Mesenchymal stem cell (in vitro differentiated cells and primary cell): Measurements from ENCODE around the gene CACNA1C.

Experiments
- DNase-seq: peaks from one replicate; pipeline ENCODE4 v3.0.0-alpha.2; 2013
- H2AFZ ChIP-seq: one replicate; pipeline ENCODE4 v1.6.1; 2013; ENCODE audit warnings: low read depth, mild to moderate bottlenecking, control low read depth, inconsistent platforms, low read length, moderate library complexity
- H2AK5ac ChIP-seq: 2 replicates; pipeline ENCODE4 v1.6.1; 2013; ENCODE audit warnings: low read length, moderate library complexity, mild to moderate bottlenecking, inconsistent platforms; ENCODE audit not compliant: severe bottlenecking
- H2BK120ac ChIP-seq: one replicate; pipeline ENCODE4 v1.6.1; 2013; ENCODE audit warnings: low read depth, mild to moderate bottlenecking, inconsistent platforms, low read length, moderate library complexity
- H2BK12ac ChIP-seq, 2 experiments: one replicate each; pipeline ENCODE4 v1.6.1; 2013; ENCODE audit warnings: inconsistent platforms in 2 of 2, low read length in 2 of 2, mild to moderate bottlenecking in 2 of 2, moderate library complexity in 2 of 2, control low read depth in 1 of 2
- H2BK15ac ChIP-seq: one replicate; pipeline ENCODE4 v1.6.1; 2013; ENCODE audit warnings: mild to moderate bottlenecking, low read depth, inconsistent platforms; ENCODE audit not compliant: poor library complexity, severe bottlenecking
- H2BK5ac ChIP-seq: 2 replicates; pipeline ENCODE4 v1.6.1; 2013; ENCODE audit warnings: low read depth, mild to moderate bottlenecking, low read length, control low read depth, inconsistent platforms; ENCODE audit not compliant: poor library complexity, severe bottlenecking
- H3K14ac ChIP-seq, 2 experiments: one replicate each; pipeline ENCODE4 v1.6.1; 2013; ENCODE audit warnings: inconsistent platforms in 2 of 2, low read length in 2 of 2, control low read depth in 1 of 2, mild to moderate bottlenecking in 1 of 2, moderate library complexity in 1 of 2
- H3K18ac ChIP-seq, 2 experiments: one replicate each; pipeline ENCODE4 v1.6.1; 2013; ENCODE audit warnings: inconsistent platforms in 2 of 2, low read length in 2 of 2, control low read depth in 1 of 2, low read depth in 1 of 2, mild to moderate bottlenecking in 1 of 2
- H3K23ac ChIP-seq, 2 experiments: one replicate each; pipeline ENCODE4 v1.6.1; 2013; ENCODE audit warnings: inconsistent platforms in 2 of 2, low read length in 2 of 2, mild to moderate bottlenecking in 2 of 2, moderate library complexity in 2 of 2, control low read depth in 1 of 2
- H3K27ac ChIP-seq: 2 replicates; pipeline ENCODE4 v1.5.1; 2013; ENCODE audit warnings: mild to moderate bottlenecking, moderate library complexity, low read length, control low read depth, inconsistent platforms; ENCODE audit not compliant: poor library complexity, severe bottlenecking
- H3K27me3 ChIP-seq, 2 experiments: 2 replicates each; pipeline versions ENCODE4 v1.6.1 to v1.7.0; 2013; ENCODE audit warnings: low read length in 2 of 2, mild to moderate bottlenecking in 2 of 2, moderate library complexity in 2 of 2, control low read depth in 1 of 2, inconsistent platforms in 1 of 2; ENCODE audit not compliant: control insufficient read depth in 1 of 2, insufficient read depth in 1 of 2
- H3K36me3 ChIP-seq, 2 experiments: 2 replicates each; pipeline versions ENCODE4 v1.6.1 to v1.7.0; 2013; ENCODE audit warnings: low read length in 2 of 2, control low read depth in 1 of 2, inconsistent platforms in 1 of 2, low read depth in 1 of 2, mild to moderate bottlenecking in 1 of 2; ENCODE audit not compliant: insufficient read depth in 2 of 2, control insufficient read depth in 1 of 2
- H3K4ac ChIP-seq, 2 experiments: one replicate each; pipeline ENCODE4 v1.6.1; 2013; ENCODE audit warnings: inconsistent platforms in 2 of 2, low read length in 2 of 2, mild to moderate bottlenecking in 2 of 2, moderate library complexity in 2 of 2, control low read depth in 1 of 2, low read depth in 1 of 2
- H3K4me1 ChIP-seq: 2 replicates; pipeline ENCODE4 v1.6.1; 2013; ENCODE audit warnings: low read depth, low read length, control low read depth; ENCODE audit not compliant: control insufficient read depth, insufficient read depth
- H3K4me2 ChIP-seq: 2 replicates; pipeline ENCODE4 v1.6.1; 2013; ENCODE audit warnings: low read length, mild to moderate bottlenecking, inconsistent platforms; ENCODE audit not compliant: poor library complexity, severe bottlenecking
- H3K4me3 ChIP-seq, 2 experiments: 2 replicates each; pipeline versions ENCODE4 v1.5.1 to v1.7.0; 2013; ENCODE audit warnings: low read length in 2 of 2, mild to moderate bottlenecking in 2 of 2, control low read depth in 1 of 2, low read depth in 1 of 2; ENCODE audit not compliant: insufficient read depth in 1 of 2
- H3K79me1 ChIP-seq: replicated peaks from 2 replicates; pipeline ENCODE4 v1.6.1; 2013; ENCODE audit warnings: mild to moderate bottlenecking, control low read depth, low read length, inconsistent platforms; ENCODE audit not compliant: poor library complexity, severe bottlenecking
- H3K9ac ChIP-seq: 2 replicates; pipeline ENCODE4 v1.7.0; 2013; ENCODE audit warnings: mild to moderate bottlenecking, low read length, moderate library complexity
- H3K9me3 ChIP-seq: 2 replicates; pipeline ENCODE4 v1.7.0; 2013; ENCODE audit warnings: mild to moderate bottlenecking, low read length; ENCODE audit not compliant: control insufficient read depth
- H4K8ac ChIP-seq: one replicate; pipeline ENCODE4 v1.6.1; 2013; ENCODE audit warnings: inconsistent platforms, mild to moderate bottlenecking, low read length, moderate library complexity
- H4K91ac ChIP-seq: one replicate; pipeline ENCODE4 v1.6.1; 2013; ENCODE audit warnings: mild to moderate bottlenecking, low read length, inconsistent platforms
- WGBS: methylation state at CpG from one replicate; pipeline ENCODE4 v1.1.7; 2013; ENCODE audit warnings: mixed read lengths; 5-methylcytosine and 5-hydroxymethylcytosine counted together

Gene CACNA1C

GRCh38 chr12:2662524-2662923 is 609.7 kb downstream of the CACNA1C start:
- H2BK15ac ChIP-seq = no peak overlapping the region
- WGBS = no CpG with 5 or more reads among the region's 2 CpGs
- no peak overlapping the region for H3K27ac ChIP-seq

GRCh38 chr12:2664721-2665577 is 612.2 kb downstream of the CACNA1C start:
- H3K4ac ChIP-seq = no peak overlapping the region
- peaks cover 3 to 76% of the 10 kb centered on the region in 2 experiments for H3K36me3 ChIP-seq

More at GRCh38 chr12:2662524-2662923, 609.7 kb downstream of the CACNA1C start:
- H3K9me3 ChIP-seq = no peaks in the 10 kb centered on the region
- H3K4me3 ChIP-seq = no peak overlapping the region
- H3K9ac ChIP-seq = no peak overlapping the region
- H3K79me1 ChIP-seq = no peaks in the 10 kb centered on the region
- no peak overlapping the region for H2BK5ac ChIP-seq
- no peak for DNase-seq
- H3K36me3 ChIP-seq = peaks cover 3 to 72% of the 10 kb centered on the region in 2 experiments
- no peaks in the 10 kb centered on the region for H3K4me1 ChIP-seq
- H3K27me3 ChIP-seq = peaks cover 0 to 6% of the 10 kb centered on the region in 2 experiments
- H3K18ac ChIP-seq = no peak overlapping the region
- no peak overlapping the region for H2AFZ ChIP-seq
- H2BK12ac ChIP-seq = no peak overlapping the region
- no peak overlapping the region for H4K8ac ChIP-seq
- no peak overlapping the region for H3K4me2 ChIP-seq
- H3K4ac ChIP-seq = no peak overlapping the region
- H4K91ac ChIP-seq = no peak overlapping the region
- no peak overlapping the region for H2BK120ac ChIP-seq
- H3K23ac ChIP-seq = no peak overlapping the region
- no peak overlapping the region for H3K14ac ChIP-seq
- H2AK5ac ChIP-seq = no peak overlapping the region

GRCh38 chr12:2666411-2666810 is 613.6 kb downstream of the CACNA1C start:
- no peak overlapping the region for H4K91ac ChIP-seq
- H3K27me3 ChIP-seq = peaks cover 0 to 2% of the 10 kb centered on the region in 2 experiments
- no peak overlapping the region for H3K14ac ChIP-seq
- no peak overlapping the region for H2AK5ac ChIP-seq
- no peak overlapping the region for H3K9ac ChIP-seq
- no peak overlapping the region for H2BK5ac ChIP-seq
- H2BK120ac ChIP-seq = no peak overlapping the region
- H3K4me1 ChIP-seq = no peaks in the 10 kb centered on the region
- H3K4ac ChIP-seq = no peak overlapping the region
- no peak overlapping the region for H2AFZ ChIP-seq
- H3K4me3 ChIP-seq = no peak overlapping the region
- H3K27ac ChIP-seq = no peak overlapping the region
- no peaks in the 10 kb centered on the region for H3K79me1 ChIP-seq
- H3K36me3 ChIP-seq = peaks cover 3 to 79% of the 10 kb centered on the region in 2 experiments
- no peak overlapping the region for H3K18ac ChIP-seq
- WGBS = 95% methylated on average over 10 of the region's 11 CpGs
- peak overlapping the region in 1 of 2 experiments; percentile 32 for H3K23ac ChIP-seq
- H2BK12ac ChIP-seq = no peak overlapping the region
- no peak overlapping the region for H4K8ac ChIP-seq
- no peak overlapping the region for H2BK15ac ChIP-seq
- no peak overlapping the region for H3K4me2 ChIP-seq
- H3K9me3 ChIP-seq = no peaks in the 10 kb centered on the region
- DNase-seq = no peak

More at GRCh38 chr12:2664721-2665577, 612.2 kb downstream of the CACNA1C start:
- H2BK120ac ChIP-seq = no peak overlapping the region
- no peak overlapping the region for H3K9ac ChIP-seq
- no peak overlapping the region for H3K4me3 ChIP-seq
- WGBS = 84% methylated on average over 7 of the region's 7 CpGs
- peak overlapping the region in 1 of 2 experiments; percentile 9 for H3K18ac ChIP-seq
- H2BK12ac ChIP-seq = no peak overlapping the region
- no peaks in the 10 kb centered on the region for H3K79me1 ChIP-seq
- no peak overlapping the region for H2AFZ ChIP-seq
- H4K91ac ChIP-seq = no peak overlapping the region
- H2BK15ac ChIP-seq = no peak overlapping the region
- peaks cover 0 to 4% of the 10 kb centered on the region in 2 experiments for H3K27me3 ChIP-seq
- DNase-seq = no peak
- no peak overlapping the region for H2AK5ac ChIP-seq
- H3K27ac ChIP-seq = no peak overlapping the region
- H3K4me2 ChIP-seq = no peak overlapping the region
- H3K14ac ChIP-seq = peak overlapping the region in 1 of 2 experiments; percentile 39
- H4K8ac ChIP-seq = no peak overlapping the region
- H3K9me3 ChIP-seq = no peaks in the 10 kb centered on the region
- H2BK5ac ChIP-seq = no peak overlapping the region
- no peaks in the 10 kb centered on the region for H3K4me1 ChIP-seq
- no peak overlapping the region for H3K23ac ChIP-seq

- no peak overlapping the region for H2AFZ ChIP-seq
- no peak overlapping the region for H3K27ac ChIP-seq
- no peak overlapping the region for H2BK120ac ChIP-seq
- peaks cover 3 to 83% of the 10 kb centered on the region in 2 experiments for H3K36me3 ChIP-seq
- no peak overlapping the region for H2AK5ac ChIP-seq
- no peak overlapping the region for H2BK5ac ChIP-seq
- DNase-seq = no peak
- H3K23ac ChIP-seq = no peak overlapping the region
- no peak overlapping the region for H4K91ac ChIP-seq
- no peak overlapping the region for H2BK12ac ChIP-seq
- peaks cover 0 to 6% of the 10 kb centered on the region in 2 experiments for H3K27me3 ChIP-seq
- H3K4ac ChIP-seq = no peak overlapping the region
- no peak overlapping the region for H2BK15ac ChIP-seq
- 92% methylated on average over 2 of the region's 3 CpGs for WGBS
- H3K18ac ChIP-seq = no peak overlapping the region
- no peak overlapping the region for H3K4me3 ChIP-seq
- H3K4me2 ChIP-seq = no peak overlapping the region
- H3K9ac ChIP-seq = no peak overlapping the region
- no peaks in the 10 kb centered on the region for H3K79me1 ChIP-seq
- H3K4me1 ChIP-seq = no peaks in the 10 kb centered on the region
- H3K14ac ChIP-seq = no peak overlapping the region
- H4K8ac ChIP-seq = no peak overlapping the region
- H3K9me3 ChIP-seq = no peaks in the 10 kb centered on the region
These were observed 614.1 kb downstream of the CACNA1C start for GRCh38 chr12:2666846-2667245.
